Left lung (tissue), 10 donors: ENCODE data around the gene CDV3. TPM values are rescaled to one million over a fixed set of nuclear protein-coding genes. Genes with fewer than 3 reads are reported as not detected.

Source experiments
- ATAC-seq: fragments of 200-7000 bp; cut with Tn5 transposase; one replicate; pipeline ENCODE4 v1.9.1; 2020; ENCODE audit warnings: moderate library complexity
- DNase-seq, 4 donors: peaks; one replicate each; pipeline ENCODE4 v3.0.0-alpha.2; 2013 to 2020
- H3K27ac ChIP-seq, 2 donors: fragments of 200-600 bp; sonication (generic) in 1 of 2; one replicate each; pipeline versions ENCODE4 v1.5.0 to v1.8.0; 2020 to 2021
- H3K27me3 ChIP-seq, 2 donors: fragments of 200-600 bp; sonication (generic) in 1 of 2; one replicate each; pipeline versions ENCODE4 v1.5.0 to v1.8.0; 2020 to 2021
- H3K36me3 ChIP-seq, 2 donors: fragments of 200-600 bp; sonication (generic) in 1 of 2; one replicate each; pipeline versions ENCODE4 v1.5.0 to v1.8.0; 2020 to 2021
- H3K4me1 ChIP-seq, 2 donors: fragments of 200-600 bp; one replicate each; pipeline ENCODE4 v1.8.0; 2021
- H3K4me3 ChIP-seq, 2 donors: fragments of 200-600 bp; sonication (generic) in 1 of 2; one replicate each; pipeline versions ENCODE4 v1.5.0 to v1.8.0; 2020 to 2021; ENCODE audit warnings: mild to moderate bottlenecking in 1 of 2
- H3K9me3 ChIP-seq, 2 donors: fragments of 200-600 bp; sonication (generic) in 1 of 2; one replicate each; pipeline versions ENCODE4 v1.5.0 to v1.8.0; 2020 to 2021
- CTCF ChIP-seq, 2 donors: fragments of 200-600 bp; sonication (generic) in 1 of 2; IDR thresholded peaks; one replicate each; pipeline versions ENCODE4 v1.5.0 to v1.8.0; 2021; ENCODE audit warnings: antibody characterized with exemption in 2 of 2
- intact Hi-C, 2 donors: fragments of 100-400 bp; cut with DNase I; formaldehyde crosslinking; loops; one replicate each; pipeline versions ENCODE4 v1.11.2 to v1.14.2; 2022
- polyA plus RNA-seq, 6 donors: library from polyadenylated mRNA; unstranded; fragments of 120-200 nt; gene quantifications; one replicate each; pipeline ENCODE4 v1.2.1, GENCODE V29; 2013; ENCODE audit not compliant: insufficient read length in 6 of 6
- total RNA-seq, 2 donors: library from RNA; stranded (reverse); fragmentation: NEBNext Ultra II Directional; extraction: Animal tissue kit (Norgen Biotek cat#: 25700); gene quantifications; one replicate each; pipeline ENCODE4 v1.2.1, GENCODE V29; 2021
- donor health status: DM: no; HTN: yes; CAD: no.
- donor health status: DM: no; HTN: no; CAD: no.

CDV3 gene
- total and polyA plus RNA-seq, 8 donors: 106 to 173 (median 115) TPM

GRCh38 chr3:133589503-133589902, 16.0 kb downstream of the CDV3 start:
- H3K27me3 ChIP-seq: no peaks in the 10 kb centered on the region
- no peak overlapping the region for H3K4me3 ChIP-seq
- H3K27ac ChIP-seq: no peak overlapping the region
- H3K9me3 ChIP-seq: no peaks in the 10 kb centered on the region
- intact Hi-C loops: no loop called here
- no peak for DNase-seq
- H3K4me1 ChIP-seq: no peaks in the 10 kb centered on the region
- ATAC-seq: no peak
- peaks cover 4 to 59% of the 10 kb centered on the region in 2 donors for H3K36me3 ChIP-seq
- TF ChIP-seq CTCF (IDR thresholded peaks at IDR 0.05): no peak

GRCh38 chr3:133591271-133591742, 17.8 kb downstream of the CDV3 start:
- no peak overlapping the region for H3K4me3 ChIP-seq
- H3K4me1 ChIP-seq: no peaks in the 10 kb centered on the region
- no peaks in the 10 kb centered on the region for H3K9me3 ChIP-seq
- no peak for TF ChIP-seq CTCF (IDR thresholded peaks at IDR 0.05)
- DNase-seq (no peak), ATAC-seq (peak; percentile 60)
- intact Hi-C loops: no loop called here
- peaks cover 4 to 41% of the 10 kb centered on the region in 2 donors for H3K36me3 ChIP-seq
- peak overlapping the region; percentile 13 to 20 for H3K27ac ChIP-seq
- H3K27me3 ChIP-seq: no peaks in the 10 kb centered on the region

GRCh38 chr3:133592843-133593242, 19.4 kb downstream of the CDV3 start:
- no peak for TF ChIP-seq CTCF (IDR thresholded peaks at IDR 0.05)
- intact Hi-C loops: no loop called here
- Histone ChIP-seq H3K4me1 (no peaks in the 10 kb centered on the region), H3K27ac (no peak overlapping the region), H3K9me3 (no peaks in the 10 kb centered on the region), H3K4me3 (no peak overlapping the region), H3K36me3 (peaks cover 4 to 27% of the 10 kb centered on the region in 2 donors), H3K27me3 (no peaks in the 10 kb centered on the region)
- DNase-seq (no peak), ATAC-seq (no peak)

GRCh38 chr3:133593243-133593642, 19.8 kb downstream of the CDV3 start:
- no peaks in the 10 kb centered on the region for H3K9me3 ChIP-seq
- DNase-seq (no peak), ATAC-seq (no peak)
- no peaks in the 10 kb centered on the region for H3K27me3 ChIP-seq
- no peak overlapping the region for H3K4me3 ChIP-seq
- no peak overlapping the region for H3K27ac ChIP-seq
- peaks cover 4 to 27% of the 10 kb centered on the region in 2 donors for H3K36me3 ChIP-seq
- H3K4me1 ChIP-seq: no peaks in the 10 kb centered on the region
- no peak for TF ChIP-seq CTCF (IDR thresholded peaks at IDR 0.05)
- intact Hi-C loops: no loop called here

GRCh38 chr3:133595341-133595740, 21.9 kb downstream of the CDV3 start:
- H3K27ac ChIP-seq: no peak overlapping the region
- H3K27me3 ChIP-seq: no peaks in the 10 kb centered on the region
- H3K4me1 ChIP-seq: no peaks in the 10 kb centered on the region
- no peaks in the 10 kb centered on the region for H3K9me3 ChIP-seq
- ATAC-seq: peak; percentile 22
- no peak for TF ChIP-seq CTCF (IDR thresholded peaks at IDR 0.05)
- intact Hi-C loops: no loop called here
- H3K36me3 ChIP-seq: peaks cover 0 to 18% of the 10 kb centered on the region in 2 donors
- H3K4me3 ChIP-seq: no peak overlapping the region
- DNase-seq: no peak
